ENCODE data around the gene PPP1R37.

- TF ChIP-seq CTCF (IDR thresholded peaks at IDR 0.05) (no peak), POLR2A (IDR thresholded peaks at IDR 0.05) (no peak)
Measured at GRCh38 chr19:45086480-45086879, 6.5 kb upstream of the PPP1R37 start.

All from uterus (tissue), 2 donors.